WTC11 (cell line): ENCODE results near the gene TMEM214. TPM values are rescaled to one million over a fixed set of nuclear protein-coding genes. Genes with fewer than 3 reads are reported as not detected.

Source experiments
- ATAC-seq: fragments of 200-7000 bp; cut with Tn5 transposase; 2 replicates; pipeline ENCODE4 v1.10.0; 2021; ENCODE audit warnings: mild to moderate bottlenecking, moderate library complexity
- CTCF ChIA-PET: fragments of 300-600 bp; sonication (Branson Sonifier 250); formaldehyde crosslinking; loops from one replicate; lab custom pipeline; 2021; ENCODE audit warnings: antibody characterized with exemption; lab: Charles Lee
- POLR2A ChIA-PET: fragments of 350-600 bp; sonication (Branson Sonifier 250); formaldehyde crosslinking; loops from one replicate; lab custom pipeline; 2021; ENCODE audit warnings: antibody characterized with exemption; lab: Charles Lee
- DNase-seq: peaks from one replicate; pipeline ENCODE4 v3.0.0; 2021; ENCODE audit warnings: low spot score
- H3K27ac Mint-ChIP-seq: 2 replicates; pipeline ENCODE4 v1.8.0; 2021; ENCODE audit warnings: mixed read lengths
- H3K27me3 Mint-ChIP-seq: 2 replicates; pipeline ENCODE4 v1.8.0; 2021; ENCODE audit warnings: low read depth, mild to moderate bottlenecking, moderate library complexity, mixed read lengths
- H3K36me3 Mint-ChIP-seq: 2 replicates; pipeline ENCODE4 v1.8.0; 2021; ENCODE audit warnings: mixed read lengths
- H3K4me1 Mint-ChIP-seq: 2 replicates; pipeline ENCODE4 v1.8.0; 2022; ENCODE audit warnings: mixed read lengths
- H3K4me3 Mint-ChIP-seq: 2 replicates; pipeline ENCODE4 v1.8.0; 2021; ENCODE audit warnings: mild to moderate bottlenecking, moderate library complexity, mixed read lengths
- H3K9me3 Mint-ChIP-seq: 2 replicates; pipeline ENCODE4 v1.8.0; 2021; ENCODE audit warnings: mixed read lengths
- AFF4 ChIP-seq: sonication (generic); formaldehyde crosslinking; IDR thresholded peaks from 2 replicates; pipeline ENCODE4 v1.8.1; 2023; ENCODE audit warnings: mild to moderate bottlenecking, missing genetic modification reagents, borderline replicate concordance
- ARID4B ChIP-seq: sonication (generic); formaldehyde crosslinking; IDR thresholded peaks from 2 replicates; pipeline ENCODE4 v1.8.0; 2023; ENCODE audit warnings: missing genetic modification reagents, mild to moderate bottlenecking, borderline replicate concordance
- ATF1 ChIP-seq: sonication (generic); formaldehyde crosslinking; IDR thresholded peaks from 2 replicates; pipeline ENCODE4 v1.8.1; 2023; ENCODE audit warnings: mild to moderate bottlenecking, moderate library complexity, missing genetic modification reagents
- CBFB ChIP-seq: sonication (generic); formaldehyde crosslinking; IDR thresholded peaks from 2 replicates; pipeline ENCODE4 v1.8.1; 2022; ENCODE audit warnings: mild to moderate bottlenecking, low read depth, missing genetic modification reagents
- E2F1 ChIP-seq: sonication (generic); formaldehyde crosslinking; IDR thresholded peaks from 2 replicates; pipeline ENCODE4 v1.8.0; 2022; ENCODE audit warnings: mild to moderate bottlenecking, missing genetic modification reagents
- E2F5 ChIP-seq: sonication (generic); formaldehyde crosslinking; IDR thresholded peaks from 2 replicates; pipeline ENCODE4 v1.8.1; 2022; ENCODE audit warnings: mild to moderate bottlenecking, moderate library complexity, missing genetic modification reagents
- ESRRA ChIP-seq: sonication (generic); formaldehyde crosslinking; IDR thresholded peaks from 2 replicates; pipeline ENCODE4 v1.8.1; 2022; ENCODE audit warnings: mild to moderate bottlenecking, missing genetic modification reagents, borderline replicate concordance
- FOXJ3 ChIP-seq: sonication (generic); formaldehyde crosslinking; IDR thresholded peaks from 2 replicates; pipeline ENCODE4 v1.9.0; 2021; ENCODE audit warnings: missing genetic modification reagents, mild to moderate bottlenecking, borderline replicate concordance
- GABPB1 ChIP-seq: sonication (generic); formaldehyde crosslinking; IDR thresholded peaks from 2 replicates; pipeline ENCODE4 v1.8.1; 2023; ENCODE audit warnings: mild to moderate bottlenecking, missing genetic modification reagents
- HMGXB4 ChIP-seq: sonication (generic); formaldehyde crosslinking; IDR thresholded peaks from 2 replicates; pipeline ENCODE4 v1.8.1; 2023; ENCODE audit warnings: mild to moderate bottlenecking, moderate library complexity, missing genetic modification reagents
- IRF2 ChIP-seq: sonication (generic); formaldehyde crosslinking; IDR thresholded peaks from 2 replicates; pipeline ENCODE4 v1.8.0; 2022; ENCODE audit warnings: low read depth, missing genetic modification reagents, borderline replicate concordance
- JAZF1 ChIP-seq: fragments of 250-450 bp; sonication (Bioruptor Pico); IDR thresholded peaks from 2 replicates; pipeline ENCODE4 v1.9.0; 2021; ENCODE audit warnings: moderate library complexity, mild to moderate bottlenecking, inconsistent platforms
- MYBL2 ChIP-seq: sonication (generic); formaldehyde crosslinking; IDR thresholded peaks from 2 replicates; pipeline ENCODE4 v1.8.1; 2023; ENCODE audit warnings: mild to moderate bottlenecking, moderate library complexity, missing genetic modification reagents
- SMAD3 ChIP-seq: sonication (generic); formaldehyde crosslinking; IDR thresholded peaks from 2 replicates; pipeline ENCODE4 v1.8.0; 2022; ENCODE audit warnings: missing genetic modification reagents, mild to moderate bottlenecking, borderline replicate concordance
- SP1 ChIP-seq: sonication (generic); formaldehyde crosslinking; conservative IDR thresholded peaks from 2 replicates; pipeline ENCODE4 v1.8.1; 2022; ENCODE audit warnings: missing genetic modification reagents
- TCF7 ChIP-seq: sonication (generic); formaldehyde crosslinking; IDR thresholded peaks from 2 replicates; pipeline ENCODE4 v1.8.0; 2022; ENCODE audit warnings: mild to moderate bottlenecking, low read depth, missing genetic modification reagents, moderate library complexity
- ZBTB21 ChIP-seq: sonication (generic); formaldehyde crosslinking; IDR thresholded peaks from 2 replicates; pipeline ENCODE4 v1.8.1; 2023; ENCODE audit warnings: mild to moderate bottlenecking, missing genetic modification reagents, borderline replicate concordance
- ZMAT4 ChIP-seq: fragments of 250-450 bp; sonication (Bioruptor Pico); IDR thresholded peaks from 2 replicates; pipeline ENCODE4 v1.9.0; 2021; ENCODE audit warnings: mild to moderate bottlenecking
- ZNF232 ChIP-seq: sonication (generic); formaldehyde crosslinking; IDR thresholded peaks from 2 replicates; pipeline ENCODE4 v1.8.0; 2022; ENCODE audit warnings: mild to moderate bottlenecking, missing genetic modification reagents
- ZNF416 ChIP-seq: fragments of 250-450 bp; sonication (Bioruptor Pico); IDR thresholded peaks from 2 replicates; pipeline ENCODE4 v1.9.0; 2021; ENCODE audit warnings: mild to moderate bottlenecking, inconsistent platforms
- total RNA-seq: library from RNA; stranded (reverse); gene quantifications from 3 replicates; pipeline ENCODE4 v1.2.3, GENCODE V29; 2021

Gene TMEM214
- total RNA-seq, 1 experiment from 2014 or later: 57.1 TPM

- TF ChIP-seq TCF7 (CRISPR knock-in tag) (no peak), E2F5 (no peak), SMAD3 (CRISPR knock-in tag) (no peak), FOXJ3 (no peak)
- TF ChIP-seq, all 79 proteins: peak for 0
Measured at GRCh38 chr2:27070653-27071276, 38.0 kb downstream of the TMEM214 start (continued).

GRCh38 chr2:27071277-27071989 is 38.7 kb downstream of the TMEM214 start, which contains the start of gene OST4:
Gene OST4, minus strand, starts transcription at chr2:27071654.
- peak; percentile 90 for DNase-seq
- ATAC-seq: peak; percentile 89
- ChIA-PET POLR2A (interaction anchor here (0.6 to 3.2 kb wide), 13 partner anchors 9 to 165 kb away, joined by 3 to 27 read pairs (median 4); partner anchors contain the start of genes AGBL5, KHK, SLC5A6 and TMEM214), CTCF (interaction anchor here (0.9 to 4.5 kb wide), 14 partner anchors 10 to 225 kb away, joined by 3 to 50 read pairs (median 7); partner anchors contain the start of genes AGBL5, KHK and PREB)
- Mint-ChIP-seq H3K27me3 (peaks cover 3% of the 10 kb centered on the region), H3K4me1 (peaks cover 11% of the 10 kb centered on the region), H3K9me3 (no peaks in the 10 kb centered on the region), H3K36me3 (peaks cover 29% of the 10 kb centered on the region), H3K4me3 (peak within 1 kb of the TSS; percentile 98), H3K27ac (peak within 1 kb of the TSS; percentile 90)
- TF ChIP-seq ESRRA (CRISPR knock-in tag) (peak; percentile 51; the same call in 1 of the 2 replicates), ZBTB21 (CRISPR knock-in tag) (peak; percentile 89; the same call in 1 of the 2 replicates), SP1 (CRISPR knock-in tag) (peak; percentile 90), GABPB1 (CRISPR knock-in tag) (peak; percentile 27; the same call in 1 of the 2 replicates), MYBL2 (0 out of 2 replicates have a peak, but pooled peaks have one; percentile 24), ZMAT4 (CRISPR knock-in tag) (no peak), ZNF232 (CRISPR knock-in tag) (peak; percentile 79), ZNF416 (CRISPR knock-in tag) (0 out of 2 replicates have a peak, but pooled peaks have one; percentile 28), JAZF1 (no peak), E2F5 (peak; percentile 84; the same call in 1 of the 2 replicates), CBFB (CRISPR knock-in tag) (0 out of 2 replicates have a peak, but pooled peaks have one; percentile 65), E2F1 (CRISPR knock-in tag) (0 out of 2 replicates have a peak, but pooled peaks have one; percentile 62), IRF2 (CRISPR knock-in tag) (no peak), AFF4 (no peak), ARID4B (CRISPR knock-in tag) (0 out of 2 replicates have a peak, but pooled peaks have one; percentile 29), ATF1 (CRISPR knock-in tag) (no peak), HMGXB4 (CRISPR knock-in tag) (0 out of 2 replicates have a peak, but pooled peaks have one; percentile 55)
